Measurements from ENCODE around the gene MLPH.

DNA sequence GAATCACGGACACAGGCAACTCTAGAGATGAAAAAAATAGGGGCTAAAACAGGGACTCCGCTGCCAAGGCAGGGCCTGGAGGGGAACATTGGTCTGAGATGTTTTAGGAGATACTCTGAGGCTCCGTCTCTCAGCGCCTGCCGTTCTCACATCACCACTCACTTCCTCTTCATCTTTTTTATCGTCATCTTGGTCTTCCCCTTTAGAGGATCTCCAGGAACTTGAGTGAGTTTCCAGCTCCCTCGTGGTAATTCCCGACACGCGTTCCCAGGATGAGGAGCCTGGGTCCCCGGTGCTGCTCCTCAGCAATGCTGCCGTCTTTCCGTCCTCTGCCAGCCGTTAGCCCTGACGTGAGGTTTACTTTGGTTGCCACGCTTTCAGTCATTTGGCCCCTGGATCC is 16.1 kb downstream of the MLPH start:
- no peak for TF ChIP-seq CTCF (IDR thresholded peaks at IDR 0.05)
- TF ChIP-seq POLR2A (IDR thresholded peaks at IDR 0.05): no peak

Measured in lower leg skin (tissue), 3 donors.